OCI-M1 (cell line): Measurements from ENCODE around the gene HPCAL1.

Source experiments
- DNase-seq: peaks from one replicate; lab custom pipeline; 2025; lab: John Stamatoyannopoulos, UW

The HPCAL1 gene

GRCh38 chr2:10389573-10389972, 86.9 kb downstream of the HPCAL1 start:
- no peak for DNase-seq

DNA sequence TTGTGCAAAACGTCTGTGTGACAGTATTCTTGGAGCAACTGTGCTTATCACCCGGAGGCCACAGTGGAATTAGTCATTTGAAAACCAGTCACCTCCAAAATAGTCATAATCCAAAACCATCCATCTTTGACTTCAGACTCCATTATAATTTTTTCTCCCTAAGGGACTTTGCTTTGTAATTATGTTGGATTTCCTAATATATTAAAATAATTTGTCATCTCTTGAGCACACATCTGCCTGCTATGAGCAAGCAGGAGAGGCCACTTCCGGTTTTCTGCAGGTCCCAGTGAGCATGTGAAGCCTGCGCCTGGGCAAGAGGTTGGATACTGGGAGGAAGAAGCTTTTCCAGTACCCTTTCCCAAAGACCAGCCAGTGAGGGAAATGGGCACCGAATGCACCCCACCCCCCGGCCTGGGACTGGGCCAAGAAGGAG, 87.7 kb downstream of the HPCAL1 start:
- DNase-seq = no peak

GRCh38 chr2:10392100-10392499, 89.4 kb downstream of the HPCAL1 start:
- DNase-seq = no peak

DNA sequence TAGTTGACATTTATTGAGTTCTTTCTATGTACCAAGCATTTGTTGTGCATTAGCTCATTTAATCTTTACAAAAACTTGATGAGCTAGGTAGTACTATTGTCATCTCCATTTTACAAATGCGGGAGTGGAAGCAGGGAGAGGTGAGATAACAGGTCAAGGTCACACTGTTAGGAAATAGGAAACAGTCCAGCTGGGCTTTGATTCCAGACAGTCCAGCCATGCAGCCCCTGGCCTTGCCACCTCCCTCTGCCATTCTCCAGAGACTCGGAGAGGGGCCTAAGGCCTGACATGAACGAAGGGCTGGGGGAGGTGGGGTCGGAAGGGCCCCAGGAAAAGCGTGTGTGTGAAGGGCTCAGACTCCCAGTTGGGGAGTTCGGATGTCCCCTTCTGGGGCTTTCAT, 89.8 kb downstream of the HPCAL1 start:
- no peak for DNase-seq

DNA sequence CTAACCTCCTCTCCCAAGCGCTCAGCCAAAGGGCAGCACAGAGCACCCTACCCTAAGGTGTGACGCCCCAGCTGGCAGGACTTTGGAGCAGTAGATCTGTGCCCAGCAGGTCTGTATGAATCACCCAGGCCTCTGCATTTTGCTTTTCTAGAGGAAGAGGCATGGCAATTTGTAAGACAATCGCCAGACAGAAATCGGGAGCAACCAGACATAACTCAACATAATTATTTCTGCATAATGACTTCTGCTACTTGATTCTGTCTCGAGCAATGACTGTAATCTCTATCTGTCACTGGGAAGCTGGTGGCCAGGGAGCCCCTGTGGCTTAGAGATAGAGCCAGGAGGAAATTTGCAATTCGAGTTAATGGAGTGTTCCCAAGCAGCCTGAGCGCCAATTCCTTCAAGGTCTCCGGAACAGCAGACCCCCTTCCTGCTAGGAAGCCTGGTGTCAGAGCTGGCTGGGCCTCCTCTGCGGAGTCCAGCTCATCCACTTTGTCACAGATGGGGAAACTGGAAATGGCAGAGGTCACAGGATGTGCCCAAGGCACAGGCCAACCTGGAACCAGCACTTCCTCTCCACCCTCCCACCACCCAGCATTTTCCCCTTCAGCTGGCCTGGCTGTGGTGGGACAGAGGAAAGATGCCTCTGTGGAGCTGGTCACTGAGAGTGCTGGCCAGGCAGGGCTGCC, 90.4 kb downstream of the HPCAL1 start:
- DNase-seq = peak; percentile 76

GRCh38 chr2:10393640-10393982, 90.9 kb downstream of the HPCAL1 start:
- DNase-seq = no peak

- no peak for DNase-seq
These were observed 93.2 kb downstream of the HPCAL1 start for GRCh38 chr2:10395893-10396292.

DNA sequence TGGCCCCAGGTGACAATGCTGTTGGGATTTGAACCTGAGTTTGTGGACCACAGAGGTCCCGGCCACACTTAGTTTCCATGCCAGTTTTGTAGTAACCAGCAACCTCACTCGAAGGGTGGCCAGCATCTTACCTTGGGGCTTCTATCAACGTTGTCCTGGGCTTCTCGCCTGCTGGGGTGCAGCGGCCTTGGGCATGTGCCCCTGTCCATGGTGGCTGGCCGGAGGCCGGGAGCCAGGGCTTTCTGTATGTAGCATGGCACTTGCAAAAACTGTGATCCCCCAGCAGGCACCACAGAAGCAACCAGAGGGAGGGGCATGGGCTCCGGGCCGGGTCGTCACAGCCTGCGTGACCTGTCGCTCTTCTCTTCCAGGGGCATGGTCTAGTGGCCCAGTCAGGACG, 93.8 kb downstream of the HPCAL1 start:
- DNase-seq = no peak

GRCh38 chr2:10397297-10397875, 94.7 kb downstream of the HPCAL1 start:
- DNase-seq = no peak

DNA sequence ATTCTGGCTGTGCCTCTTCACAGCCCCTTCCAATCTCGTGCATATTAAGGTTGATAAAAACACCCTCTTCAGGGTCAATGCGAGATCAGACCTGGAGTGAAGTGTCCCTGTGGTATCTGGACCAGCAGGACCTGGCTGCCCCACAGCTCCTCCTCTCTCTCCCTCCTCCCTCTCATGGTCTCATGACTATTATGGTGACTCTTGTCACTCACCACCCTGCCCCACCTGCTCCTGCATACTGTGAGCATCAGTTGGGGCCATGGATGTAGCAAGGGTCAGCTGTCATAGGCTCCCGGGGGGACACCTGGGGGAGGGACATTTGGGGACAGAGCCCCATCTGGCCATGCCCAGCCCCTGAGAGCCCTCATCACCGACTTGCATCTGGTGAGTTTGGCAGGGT, 95.2 kb downstream of the HPCAL1 start:
- no peak for DNase-seq

DNA sequence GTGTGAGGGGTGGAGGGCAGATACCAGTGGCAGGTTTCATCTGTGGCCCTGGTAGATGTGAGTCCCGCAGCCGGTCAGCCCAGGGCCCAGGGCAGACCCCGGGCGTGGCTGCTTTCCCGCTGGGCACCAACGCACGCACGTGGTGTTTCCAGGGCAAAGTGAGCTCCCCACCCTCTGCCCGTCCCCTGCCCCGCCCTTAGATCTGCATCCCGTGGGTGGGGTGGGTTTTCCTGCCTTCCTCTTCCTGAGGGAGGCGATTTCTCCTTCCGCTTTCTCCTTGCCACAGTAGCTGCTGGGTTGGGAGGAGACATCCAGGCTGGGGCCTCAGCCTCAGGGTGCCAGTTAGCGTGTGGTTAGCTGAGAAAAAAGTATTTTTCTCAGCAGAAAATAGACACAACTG, 95.8 kb downstream of the HPCAL1 start:
- DNase-seq = no peak

DNA sequence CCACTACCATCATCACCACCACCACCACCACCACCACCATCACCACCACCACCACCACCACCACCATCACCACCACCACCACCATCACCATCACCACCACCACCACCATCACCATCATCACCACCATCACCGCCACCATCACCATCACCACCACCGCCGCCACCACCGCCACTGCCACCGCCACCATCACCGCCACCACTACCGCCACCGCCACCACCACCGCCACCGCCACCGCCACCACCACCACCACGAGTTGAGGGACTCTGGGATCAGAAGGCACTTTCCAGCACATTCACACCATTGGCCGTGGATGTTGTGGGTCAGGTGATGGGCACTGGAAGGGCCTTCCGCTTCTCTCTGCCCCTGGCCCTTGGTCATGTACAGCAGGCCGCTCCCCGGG, 96.7 kb downstream of the HPCAL1 start:
- no peak for DNase-seq

GRCh38 chr2:10400002-10400401, 97.3 kb downstream of the HPCAL1 start:
- no peak for DNase-seq

DNA sequence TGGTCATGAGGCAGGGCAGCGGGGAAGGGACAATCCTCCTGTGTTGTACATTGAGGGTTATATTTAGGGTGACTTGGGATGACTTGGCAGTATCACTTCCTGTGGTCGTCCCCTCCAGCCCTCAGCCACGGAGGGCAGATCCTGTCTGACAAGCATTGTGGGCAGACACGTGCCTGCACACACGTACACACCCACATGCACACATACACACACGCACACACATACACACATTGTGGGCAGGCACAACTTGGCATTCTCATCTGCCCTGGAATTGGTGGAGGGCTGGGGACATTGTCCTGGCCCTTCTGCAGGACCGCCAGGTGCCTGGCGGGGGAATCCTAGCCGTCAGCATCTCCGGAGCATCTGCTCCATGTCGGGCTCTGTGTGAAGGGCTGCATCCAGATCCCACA, 97.9 kb downstream of the HPCAL1 start:
- peak; percentile 67 for DNase-seq

- no peak for DNase-seq
These were observed 98.6 kb downstream of the HPCAL1 start for GRCh38 chr2:10400978-10401951.

GRCh38 chr2:10402062-10402585, 99.4 kb downstream of the HPCAL1 start:
- no peak for DNase-seq

DNA sequence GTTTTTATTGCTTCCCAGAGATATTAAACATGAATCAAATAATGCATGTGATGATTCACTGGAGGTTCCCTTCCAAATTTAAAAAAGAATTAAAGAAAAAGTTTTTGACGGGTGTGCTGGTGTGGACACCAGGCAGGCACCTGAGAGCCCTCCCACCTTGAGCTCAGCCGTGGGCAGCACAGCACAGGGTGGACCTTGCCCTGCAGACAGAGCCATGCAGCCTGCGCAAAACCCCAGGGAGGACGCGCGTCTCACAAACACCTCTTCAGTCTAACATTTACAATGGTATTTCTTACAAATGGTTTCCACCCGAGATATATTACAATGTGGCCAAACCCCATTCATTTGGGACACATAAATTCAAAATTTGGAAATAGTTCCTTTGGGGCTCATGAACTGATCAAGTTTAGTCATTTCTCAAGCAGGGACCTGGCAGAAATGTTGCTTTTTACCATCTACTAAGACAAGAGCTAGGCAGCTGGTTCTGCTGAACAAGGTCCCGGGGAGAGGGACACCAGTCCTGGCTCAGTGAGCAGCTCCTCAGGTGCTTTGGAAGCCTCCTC, 100.0 kb downstream of the HPCAL1 start:
- DNase-seq = no peak

DNA sequence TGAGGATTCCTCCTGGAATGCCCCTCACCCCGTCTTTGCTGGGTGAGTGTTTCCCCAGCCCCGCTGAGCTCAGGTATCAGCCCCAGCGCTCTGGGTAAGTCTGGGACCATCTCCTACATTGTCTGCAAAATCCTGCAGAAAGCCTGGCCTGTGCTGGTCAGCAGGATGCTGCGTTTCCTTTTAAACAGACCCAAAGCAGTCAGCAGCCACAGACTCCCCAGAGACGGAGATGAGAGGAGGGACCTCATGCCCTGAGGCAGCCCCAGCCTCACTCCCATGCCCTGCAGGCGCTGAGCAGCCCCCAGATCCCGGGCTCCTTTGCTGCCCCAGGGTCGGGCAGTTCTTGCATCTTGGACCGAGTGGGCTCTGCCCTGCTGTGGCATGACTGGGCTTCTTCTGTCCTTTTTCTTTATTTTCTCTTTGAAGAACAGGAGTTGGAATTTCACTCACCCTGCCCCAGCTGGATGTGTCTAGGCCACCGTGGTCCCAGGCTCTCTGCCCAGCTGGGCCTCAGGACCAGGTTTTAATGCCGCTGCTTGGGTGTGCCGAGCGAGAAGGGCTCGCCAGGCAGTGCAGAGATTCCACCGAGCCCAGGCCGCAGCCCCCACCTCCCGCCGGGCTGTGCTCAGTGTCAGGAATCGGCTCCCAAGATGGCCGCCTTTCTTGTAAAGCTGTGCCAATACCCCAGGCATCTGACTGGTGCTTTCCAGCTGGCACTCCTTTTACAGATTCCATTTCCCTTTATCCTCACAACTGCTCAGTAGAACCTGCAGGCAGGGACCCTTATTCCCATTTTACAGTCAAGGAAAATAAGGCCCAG, 101.8 kb downstream of the HPCAL1 start:
- no peak for DNase-seq

- DNase-seq = no peak
These were observed 102.7 kb downstream of the HPCAL1 start for GRCh38 chr2:10405448-10405847.

DNA sequence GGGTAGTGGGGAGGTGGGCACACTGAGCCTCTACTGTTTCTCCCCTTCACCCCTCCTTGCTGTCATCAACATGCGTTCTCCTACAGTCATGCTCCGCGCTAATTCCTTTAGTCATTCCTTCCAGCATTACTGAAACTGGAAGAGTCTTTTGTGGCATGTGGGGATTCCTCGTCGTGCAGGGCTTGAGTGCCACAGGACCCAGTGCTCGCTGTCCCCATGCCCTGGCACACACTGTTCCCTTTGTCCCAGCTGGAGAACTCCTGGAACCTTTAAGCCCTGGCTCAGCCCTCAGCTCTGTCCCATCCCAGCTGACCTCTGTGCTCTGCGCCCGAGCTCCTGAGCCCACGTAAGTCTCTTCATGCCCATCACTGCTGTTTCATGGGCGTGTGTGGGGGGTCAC, 103.3 kb downstream of the HPCAL1 start:
- no peak for DNase-seq

DNA sequence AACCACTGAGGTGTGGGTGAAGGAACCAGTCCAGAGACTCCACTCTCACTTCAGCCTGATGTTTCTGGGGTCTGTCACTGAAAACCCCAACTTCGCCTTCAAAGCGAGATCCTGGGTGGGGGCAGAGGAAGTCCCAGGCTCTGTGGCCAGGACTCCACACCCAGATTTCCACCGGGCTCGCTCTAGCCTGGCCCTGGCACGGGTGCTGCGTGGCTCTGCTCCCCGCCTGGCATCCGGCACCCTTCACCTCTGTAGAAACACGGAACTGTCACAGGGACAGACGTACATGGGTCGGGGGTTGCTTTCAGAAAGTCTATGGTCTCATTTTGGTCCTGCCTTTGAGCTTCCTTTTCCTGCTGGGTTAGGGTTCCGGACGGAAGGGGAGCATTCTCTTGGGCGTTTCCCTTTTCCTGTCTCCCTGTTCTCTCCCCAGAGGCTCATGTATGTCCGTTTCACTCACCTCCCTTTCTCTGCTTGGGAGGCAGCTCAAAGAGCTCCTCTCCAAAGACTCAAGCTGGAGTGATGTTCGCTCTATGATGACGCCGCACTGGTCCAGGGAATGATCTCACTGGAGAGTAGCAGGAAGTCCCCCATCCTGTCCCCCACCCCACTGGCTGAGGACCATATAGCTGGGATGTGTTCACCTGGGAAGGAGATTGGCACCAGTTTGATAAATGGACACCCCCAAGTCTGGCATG, 103.9 kb downstream of the HPCAL1 start:
- DNase-seq = no peak
